GM23248 (cell line): ENCODE results near the gene PDILT.

Experiments used
- EZH2 ChIP-seq: fragments of 200-600 bp; sonication (generic); IDR thresholded peaks from 2 replicates; pipeline ENCODE4 v1.6.1; 2018; ENCODE audit warnings: antibody characterized with exemption, mild to moderate bottlenecking; ENCODE audit not compliant: insufficient read depth, poor library complexity, severe bottlenecking
- EZH2phosphoT487 ChIP-seq: fragments of 200-600 bp; sonication (generic); IDR thresholded peaks from 2 replicates; pipeline ENCODE4 v1.6.1; 2018; ENCODE audit warnings: antibody characterized with exemption, moderate library complexity, mild to moderate bottlenecking, low read depth; ENCODE audit not compliant: insufficient read depth

- TF ChIP-seq EZH2 (no peak), EZH2phosphoT487 (no peak)
These were observed 81.8 kb downstream of the PDILT start for GRCh38 chr16:20322696-20323095.
